CD8-positive, alpha-beta memory T cell (primary cell): Measurements from ENCODE around the gene TMEM151B. TPM values are rescaled to one million over a fixed set of nuclear protein-coding genes. Genes with fewer than 3 reads are reported as not detected.
"Not testable (repeated sequence)": the region's sequence is repeated elsewhere in the genome, so short reads cannot be mapped to it uniquely, and the experiment has no call there.

Source experiments
- CTCF ChIA-PET: fragments of 350-600 bp; sonication (Branson Sonifier 250); formaldehyde crosslinking; loops from one replicate; lab custom pipeline; 2021; ENCODE audit warnings: antibody characterized with exemption; lab: Charles Lee
- POLR2A ChIA-PET: fragments of 350-600 bp; sonication (Branson Sonifier 250); formaldehyde crosslinking; loops from one replicate; lab custom pipeline; 2021; ENCODE audit warnings: antibody characterized with exemption; lab: Charles Lee
- DNase-seq, 5 donors: peaks; one replicate each; pipeline versions ENCODE4 v3.0.0 to v3.0.0-alpha.2; 2020 to 2022; ENCODE audit warnings: mixed read lengths in 1 of 5
- H3K27ac ChIP-seq: one replicate; pipeline ENCODE4 v1.7.0; 2013; ENCODE audit warnings: low read depth, mild to moderate bottlenecking, low read length, moderate library complexity
- H3K27me3 ChIP-seq: 2 replicates; pipeline ENCODE4 v1.7.0; 2013; ENCODE audit warnings: low read length, mild to moderate bottlenecking; ENCODE audit not compliant: insufficient read depth, poor library complexity, severe bottlenecking
- H3K36me3 ChIP-seq: 2 replicates; pipeline ENCODE4 v1.7.0; 2013; ENCODE audit warnings: mild to moderate bottlenecking, low read length, moderate library complexity; ENCODE audit not compliant: insufficient read depth
- H3K4me1 ChIP-seq: 2 replicates; pipeline ENCODE4 v1.7.0; 2013; ENCODE audit warnings: mild to moderate bottlenecking, low read length, moderate library complexity; ENCODE audit not compliant: insufficient read depth
- H3K4me3 ChIP-seq: 2 replicates; pipeline ENCODE4 v1.7.0; 2013; ENCODE audit warnings: mild to moderate bottlenecking, low read length
- H3K9me3 ChIP-seq: 2 replicates; pipeline ENCODE4 v1.7.0; 2013; ENCODE audit warnings: mild to moderate bottlenecking, low read length
- H3K27ac Mint-ChIP-seq, 8 donors: one replicate each; pipeline ENCODE4 v1.8.0; 2020 to 2021; ENCODE audit warnings: mixed read lengths in 8 of 8, mild to moderate bottlenecking in 6 of 8, inconsistent platforms in 3 of 8, moderate library complexity in 3 of 8
- H3K27me3 Mint-ChIP-seq, 2 donors: one replicate each; pipeline ENCODE4 v1.8.0; 2020 to 2021; ENCODE audit warnings: mixed read lengths in 2 of 2, mild to moderate bottlenecking in 1 of 2, moderate library complexity in 1 of 2
- H3K36me3 Mint-ChIP-seq, 3 donors: one replicate each; pipeline ENCODE4 v1.8.0; 2020 to 2021; ENCODE audit warnings: mixed read lengths in 3 of 3, inconsistent platforms in 1 of 3, mild to moderate bottlenecking in 1 of 3
- H3K4me1 Mint-ChIP-seq, 3 donors: one replicate each; pipeline ENCODE4 v1.8.0; 2020 to 2021; ENCODE audit warnings: mixed read lengths in 3 of 3, inconsistent platforms in 1 of 3, mild to moderate bottlenecking in 1 of 3
- H3K4me3 Mint-ChIP-seq, 7 donors: one replicate each; pipeline ENCODE4 v1.8.0; 2020 to 2021; ENCODE audit warnings: mixed read lengths in 7 of 7, mild to moderate bottlenecking in 6 of 7, moderate library complexity in 4 of 7, inconsistent platforms in 2 of 7
- H3K9me3 Mint-ChIP-seq, 5 donors: one replicate each; pipeline ENCODE4 v1.8.0; 2020 to 2022; ENCODE audit warnings: mixed read lengths in 5 of 5, mild to moderate bottlenecking in 3 of 5, moderate library complexity in 2 of 5, inconsistent platforms in 1 of 5
- polyA plus RNA-seq: library from polyadenylated mRNA; unstranded; fragments of 300-500 nt; fragmentation: Illumina TruSeq; gene quantifications from one replicate; pipeline ENCODE4 v1.2.3, GENCODE V29; 2021
- total RNA-seq, 2 experiments: library from RNA; stranded (reverse); gene quantifications; one replicate each; pipeline ENCODE4 v1.2.3, GENCODE V29; 2021

Gene TMEM151B
- total and polyA plus RNA-seq, 3 experiments from 2014 or later: not detected

DNA sequence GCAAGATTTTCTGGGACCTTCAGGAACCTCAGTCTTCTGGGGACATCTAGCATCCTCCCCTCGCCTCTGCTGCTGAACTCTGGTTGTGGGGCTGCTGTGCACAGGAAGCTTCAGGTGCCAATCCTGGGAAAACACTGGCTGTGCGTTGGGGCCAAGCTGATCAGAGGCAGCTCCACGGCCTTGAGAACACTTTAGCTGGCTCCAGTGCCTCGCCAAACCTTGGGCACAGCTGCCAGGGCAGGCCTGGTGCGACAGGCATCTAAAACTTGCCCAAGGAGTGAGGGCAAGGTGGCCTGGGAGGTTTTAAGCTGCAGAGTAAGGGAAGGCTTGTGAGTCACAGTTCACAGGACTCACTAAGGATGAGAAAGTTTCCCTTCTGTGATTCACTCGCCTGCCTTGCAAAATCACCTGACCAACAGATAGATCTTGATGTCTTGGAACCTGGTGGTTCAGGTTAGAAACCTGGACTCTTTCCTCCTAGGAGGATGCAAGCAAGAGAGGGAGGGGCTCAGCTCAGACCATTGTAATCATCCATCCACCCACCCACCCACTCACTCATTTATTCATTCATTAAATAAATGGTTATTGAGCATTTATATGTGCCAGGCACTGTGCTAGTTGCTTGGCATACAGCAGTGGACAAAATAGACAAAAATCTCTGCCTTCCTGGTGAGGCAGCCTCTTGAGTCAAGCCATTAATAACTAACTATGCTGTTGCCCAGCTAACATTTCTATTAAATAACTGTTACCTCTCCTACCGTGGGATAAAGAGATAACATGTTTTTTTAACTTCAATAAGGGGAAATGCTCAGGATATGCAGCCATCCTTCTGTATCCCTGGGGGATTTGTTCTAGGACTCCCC, 69.7 kb downstream of the TMEM151B start:
- no peaks in the 10 kb centered on the region for H3K9me3 Mint-ChIP-seq
- peaks cover 29 to 40% of the 10 kb centered on the region in 2 donors for H3K27me3 Mint-ChIP-seq
- DNase-seq: no peak
- Histone ChIP-seq H3K36me3 (no peaks in the 10 kb centered on the region), H3K27me3 (peaks cover 25% of the 10 kb centered on the region), H3K4me1 (no peaks in the 10 kb centered on the region), H3K27ac (no peak overlapping the region), H3K4me3 (no peak overlapping the region), H3K9me3 (no peaks in the 10 kb centered on the region)
- H3K36me3 Mint-ChIP-seq: no peaks in the 10 kb centered on the region
- ChIA-PET POLR2A (no interaction called here), CTCF (interaction anchor here (0.7 to 1.7 kb wide), 2 partner anchors 168 to 171 kb away, joined by 3 to 5 read pairs; no protein-coding TSS in a partner anchor)
- H3K4me1 Mint-ChIP-seq: no peaks in the 10 kb centered on the region
- no peak overlapping the region for H3K27ac Mint-ChIP-seq
- no peak overlapping the region for H3K4me3 Mint-ChIP-seq

DNA sequence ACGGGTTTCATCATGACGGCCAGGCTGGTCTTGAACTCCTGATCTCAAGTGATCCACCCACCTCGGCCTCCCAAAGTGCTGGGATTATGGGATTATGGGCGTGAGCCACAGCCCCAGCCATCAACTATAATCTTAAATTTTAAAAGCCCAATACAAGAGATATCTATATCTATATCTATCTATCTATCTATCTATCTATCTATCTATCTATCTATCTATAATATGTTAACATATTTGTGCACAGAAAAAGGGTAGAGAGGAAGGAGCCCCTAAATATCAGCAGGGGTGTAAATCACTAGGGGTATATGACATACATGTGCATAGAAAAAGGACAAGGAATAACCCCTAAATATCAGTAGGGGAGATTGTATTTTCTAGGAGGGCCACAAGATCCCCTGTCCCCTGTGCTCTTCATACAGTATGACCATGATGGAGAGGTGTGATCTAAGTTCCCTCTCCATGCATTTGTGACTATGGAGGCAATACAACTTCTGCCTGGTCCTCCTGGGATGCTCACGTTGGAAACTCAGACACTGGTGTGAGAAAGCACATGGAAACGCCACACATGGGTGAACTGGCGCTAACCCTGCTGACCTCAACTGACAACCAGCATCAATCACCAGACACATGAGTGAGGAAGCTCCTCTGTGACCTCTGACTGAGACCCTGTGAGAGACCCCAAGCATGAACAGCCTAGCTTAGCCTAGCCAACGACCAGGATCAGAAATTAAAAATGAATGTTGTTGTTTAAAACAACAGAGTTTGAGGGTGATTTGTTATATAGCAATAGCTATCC, 71.0 kb downstream of the TMEM151B start:
- H3K4me3 ChIP-seq: no peak overlapping the region
- Mint-ChIP-seq H3K4me1 (no peaks in the 10 kb centered on the region), H3K27me3 (peaks cover 29 to 47% of the 10 kb centered on the region in 2 donors), H3K36me3 (no peaks in the 10 kb centered on the region), H3K4me3 (no peak overlapping the region), H3K27ac (no peak overlapping the region), H3K9me3 (no peaks in the 10 kb centered on the region)
- no peaks in the 10 kb centered on the region for H3K4me1 ChIP-seq
- POLR2A ChIA-PET: no interaction called here
- CTCF ChIA-PET: no interaction called here
- H3K27me3 ChIP-seq: peaks cover 27% of the 10 kb centered on the region
- no peak overlapping the region for H3K27ac ChIP-seq
- DNase-seq: no peak
- H3K36me3 ChIP-seq: no peaks in the 10 kb centered on the region
- H3K9me3 ChIP-seq: no peaks in the 10 kb centered on the region

DNA sequence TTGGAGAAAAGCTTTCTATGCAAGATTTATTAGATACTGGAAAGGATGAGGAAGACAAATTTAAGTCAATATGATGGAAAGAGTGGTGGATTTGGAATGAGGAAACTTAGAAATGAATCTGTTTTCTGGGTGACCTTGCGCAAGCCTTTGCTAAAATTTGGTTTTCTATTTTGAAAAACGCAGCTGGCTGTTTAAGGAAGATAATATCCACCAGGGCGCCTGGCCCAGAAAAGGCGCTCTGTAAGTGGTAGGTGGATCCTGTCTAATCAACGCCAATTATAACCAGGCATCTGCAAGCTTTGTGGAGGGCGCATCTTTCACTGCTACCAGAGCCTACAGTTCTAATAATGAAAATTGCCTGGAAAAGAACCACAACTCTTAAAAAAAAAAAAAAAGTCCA, 71.8 kb downstream of the TMEM151B start:
- no peak overlapping the region for H3K4me3 ChIP-seq
- Mint-ChIP-seq H3K36me3 (no peaks in the 10 kb centered on the region), H3K27ac (no peak overlapping the region), H3K4me1 (no peaks in the 10 kb centered on the region), H3K4me3 (no peak overlapping the region), H3K9me3 (no peaks in the 10 kb centered on the region), H3K27me3 (peaks cover 29 to 47% of the 10 kb centered on the region in 2 donors)
- DNase-seq: no peak
- H3K27me3 ChIP-seq: peaks cover 27% of the 10 kb centered on the region
- no peaks in the 10 kb centered on the region for H3K9me3 ChIP-seq
- H3K36me3 ChIP-seq: no peaks in the 10 kb centered on the region
- H3K27ac ChIP-seq: no peak overlapping the region
- H3K4me1 ChIP-seq: no peaks in the 10 kb centered on the region
- ChIA-PET CTCF (no interaction called here), POLR2A (no interaction called here)

DNA sequence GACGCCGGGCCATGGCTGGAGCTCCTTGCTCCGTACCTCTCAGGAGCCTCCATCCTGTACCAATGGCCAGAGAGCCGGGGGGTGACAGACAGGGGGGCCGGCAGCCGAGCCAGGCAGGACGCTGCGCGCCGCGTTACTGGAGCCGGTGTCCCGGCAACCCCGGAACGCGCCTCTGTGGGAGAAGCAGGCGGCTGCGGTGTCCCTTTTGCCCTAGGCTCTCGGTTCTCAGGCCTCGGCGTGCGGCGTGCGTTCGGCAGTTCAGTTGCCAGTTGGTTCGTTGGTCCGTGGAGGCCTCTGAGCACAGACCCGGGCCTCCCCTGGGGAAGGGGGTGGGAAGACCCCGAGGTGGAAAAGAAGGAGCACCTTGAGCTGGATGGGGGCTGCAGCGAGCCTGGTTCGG, 72.2 kb downstream of the TMEM151B start, which contains the start of gene SPATS1:
Gene SPATS1, plus strand, starts transcription at position 162 of the 400 bp plus-strand sequence. CDS start 446 bp downstream, outside the sequence.
- H3K27me3 Mint-ChIP-seq: peaks cover 29 to 48% of the 10 kb centered on the region in 2 donors

DNA sequence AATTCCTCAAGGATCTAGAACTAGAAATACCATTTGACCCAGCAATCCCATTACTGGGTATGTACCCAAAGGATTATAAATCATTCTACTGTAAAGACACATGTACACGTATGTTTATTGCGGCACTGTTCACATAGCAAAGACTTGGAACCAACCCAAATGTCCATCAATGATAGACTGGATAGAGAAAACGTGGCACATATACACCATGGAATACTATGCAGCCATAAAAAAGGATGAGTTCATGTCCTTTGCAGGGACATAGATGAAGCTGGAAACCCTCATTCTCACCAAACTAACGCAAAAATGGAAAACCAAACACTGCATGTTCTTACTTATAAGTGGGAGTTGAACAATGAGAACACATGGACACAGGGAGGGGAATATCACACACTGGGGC, 76.6 kb downstream of the TMEM151B start:
- H3K36me3 ChIP-seq, H3K4me3 ChIP-seq, H3K9me3 ChIP-seq, H3K4me1 ChIP-seq, H3K36me3 Mint-ChIP-seq, H3K4me3 Mint-ChIP-seq, H3K9me3 Mint-ChIP-seq, H3K27ac Mint-ChIP-seq, DNase-seq, H3K4me1 Mint-ChIP-seq, H3K27ac ChIP-seq, POLR2A ChIA-PET: not testable (repeated sequence)
- peaks cover 22 to 38% of the 10 kb centered on the region in 2 donors for H3K27me3 Mint-ChIP-seq
- H3K27me3 ChIP-seq: peaks cover 24% of the 10 kb centered on the region
- CTCF ChIA-PET: interaction anchor here (1.2 to 1.4 kb wide), 2 partner anchors 34 to 76 kb away, joined by 4 read pairs; partner anchors contain the start of genes AARS2 and TMEM151B

More for the DNA sequence above, 72.2 kb downstream of the TMEM151B start, which contains the start of gene SPATS1:
- POLR2A ChIA-PET: no interaction called here
- no peak within 1 kb of the TSS for H3K4me3 Mint-ChIP-seq
- Histone ChIP-seq H3K9me3 (no peaks in the 10 kb centered on the region), H3K4me1 (no peaks in the 10 kb centered on the region), H3K36me3 (no peaks in the 10 kb centered on the region), H3K4me3 (no peak within 1 kb of the TSS), H3K27ac (no peak within 1 kb of the TSS), H3K27me3 (peaks cover 27% of the 10 kb centered on the region)
- H3K27ac Mint-ChIP-seq: no peak within 1 kb of the TSS
- no peak for DNase-seq
- no peaks in the 10 kb centered on the region for H3K4me1 Mint-ChIP-seq
- no peaks in the 10 kb centered on the region for H3K9me3 Mint-ChIP-seq
- CTCF ChIA-PET: interaction anchor here (1.3 to 1.8 kb wide), 2 partner anchors 9 to 225 kb away, joined by 4 to 5 read pairs; no protein-coding TSS in a partner anchor
- no peaks in the 10 kb centered on the region for H3K36me3 Mint-ChIP-seq

DNA sequence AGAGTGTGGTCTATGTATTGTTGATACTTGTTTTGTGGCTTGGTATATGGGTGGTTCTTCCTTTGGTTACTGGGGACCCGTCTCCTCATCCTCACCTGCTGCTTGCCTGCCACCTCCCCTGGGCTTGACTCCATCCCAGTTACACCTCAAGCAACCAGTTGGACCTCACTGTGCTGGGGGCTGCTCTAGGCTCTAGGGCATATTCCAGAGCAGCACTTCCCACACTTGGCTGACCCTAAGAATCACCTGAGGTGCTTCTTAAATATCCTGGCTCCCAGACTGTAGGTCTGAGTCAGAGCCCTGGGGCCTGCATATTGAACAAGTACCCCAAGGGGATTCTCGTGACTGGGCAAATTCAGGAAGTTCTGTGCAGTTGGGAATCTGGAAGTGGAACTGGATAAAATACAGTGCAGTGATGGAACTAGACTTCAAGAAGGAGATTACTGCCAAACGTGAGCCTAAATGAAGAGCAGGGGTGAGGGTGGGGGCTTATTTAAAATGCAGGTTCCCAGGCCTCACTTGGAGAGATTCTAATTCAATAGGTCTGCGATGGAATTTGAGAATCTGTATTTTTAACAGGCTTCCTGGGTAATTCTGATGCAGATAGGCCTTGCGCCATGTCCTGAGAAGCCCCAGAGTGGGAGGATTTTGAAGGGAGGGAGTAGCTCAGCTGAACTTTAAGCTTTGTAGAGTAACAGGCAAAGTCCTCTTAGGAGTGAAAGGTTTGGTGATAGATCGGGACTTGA, 79.8 kb downstream of the TMEM151B start:
- Histone ChIP-seq H3K4me1 (no peaks in the 10 kb centered on the region), H3K27me3 (peaks cover under 1% of the 10 kb centered on the region), H3K4me3 (no peak overlapping the region), H3K9me3 (no peaks in the 10 kb centered on the region), H3K27ac (no peak overlapping the region), H3K36me3 (no peaks in the 10 kb centered on the region)
- ChIA-PET CTCF (no interaction called here), POLR2A (no interaction called here)
- H3K27me3 Mint-ChIP-seq: peaks cover 2 to 12% of the 10 kb centered on the region in 2 donors
- no peak overlapping the region for H3K27ac Mint-ChIP-seq
- DNase-seq: no peak
- H3K4me1 Mint-ChIP-seq: no peaks in the 10 kb centered on the region
- H3K9me3 Mint-ChIP-seq: no peaks in the 10 kb centered on the region
- H3K4me3 Mint-ChIP-seq: no peak overlapping the region
- no peaks in the 10 kb centered on the region for H3K36me3 Mint-ChIP-seq

DNA sequence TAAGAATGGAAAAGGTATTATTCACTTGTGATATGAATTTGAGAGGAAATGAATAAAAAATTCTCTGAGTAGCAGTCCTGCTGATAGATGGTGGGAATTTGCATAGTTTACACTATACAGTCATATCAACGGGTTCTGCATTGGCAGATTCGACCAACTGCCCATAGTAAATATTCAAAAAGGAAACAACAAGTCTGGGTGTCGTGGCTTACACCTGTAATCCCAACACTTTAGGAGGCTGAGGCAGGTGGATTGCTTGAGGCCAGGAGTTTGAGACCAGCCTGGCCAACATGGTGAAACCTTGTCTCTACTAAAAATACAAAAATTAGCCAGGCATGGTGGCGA, 80.4 kb downstream of the TMEM151B start:
- H3K27ac ChIP-seq, H3K4me1 ChIP-seq, H3K27me3 ChIP-seq, H3K9me3 Mint-ChIP-seq, H3K27ac Mint-ChIP-seq, DNase-seq, H3K36me3 ChIP-seq, POLR2A ChIA-PET, H3K4me1 Mint-ChIP-seq, CTCF ChIA-PET, H3K4me3 ChIP-seq, H3K4me3 Mint-ChIP-seq, H3K9me3 ChIP-seq, H3K27me3 Mint-ChIP-seq, H3K36me3 Mint-ChIP-seq: not testable (repeated sequence)
